ENCODE results near the gene PPARG. TPM values are rescaled to one million over a fixed set of nuclear protein-coding genes. Genes with fewer than 3 reads are reported as not detected.
"Not testable (repeated sequence)": the region's sequence is repeated elsewhere in the genome, so short reads cannot be mapped to it uniquely, and the experiment has no call there.

Gene PPARG
- polyA plus RNA-seq, 1 donor (not counting 4 experiments of a cell fraction or from before 2014, with no cell fraction given): 3.1 TPM

DNA sequence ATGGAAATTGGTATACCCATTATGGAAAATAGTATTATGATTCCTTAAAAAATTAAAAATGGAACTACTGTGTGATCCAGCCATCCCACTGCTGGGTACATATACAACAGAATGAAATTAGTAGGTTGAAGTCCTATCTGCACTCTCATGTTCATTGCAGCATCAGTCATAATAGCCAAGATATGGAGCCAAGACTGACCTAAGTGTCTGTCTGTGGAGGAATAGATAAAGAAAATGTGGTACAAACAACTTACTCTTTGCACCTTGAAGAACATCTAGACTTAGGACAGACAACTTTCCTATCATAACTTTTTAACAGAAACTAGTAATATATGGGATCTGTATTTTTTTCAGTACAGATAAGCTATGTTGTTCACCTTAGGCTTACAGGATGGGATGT lies 30.0 kb upstream of the PPARG start:
- dilution Hi-C loops (cut with MboI; ENCODE audit: extremely low pct_ligation_motif_present, low sequenced_read_pairs): no loop called here
- DNase-seq (ENCODE audit: low read depth, low spot score): no peak

DNA sequence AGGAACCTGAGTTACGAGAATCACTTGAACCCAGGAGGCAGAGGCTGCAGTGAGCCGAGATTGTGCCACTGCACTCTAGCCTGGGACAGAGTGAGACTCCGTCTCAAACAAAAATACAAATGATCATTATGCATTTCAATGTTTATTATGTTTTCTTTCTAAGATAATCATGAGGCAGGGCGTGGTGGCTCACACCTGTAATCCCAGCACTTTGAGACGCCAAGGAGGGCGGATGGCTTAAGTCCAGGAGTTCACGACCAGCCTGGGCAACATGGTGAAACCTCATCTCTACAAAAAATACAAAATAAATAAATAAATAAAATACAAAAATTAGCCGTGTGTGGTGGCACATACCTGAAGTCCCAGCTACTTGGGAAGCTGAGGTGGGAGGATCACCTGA lies 26.7 kb upstream of the PPARG start:
- H4K20me1 ChIP-seq (ENCODE audit: control insufficient read depth, extremely low read depth, insufficient read depth, low read length); H2AFZ ChIP-seq (ENCODE audit: control insufficient read depth, low read length); H3K36me3 ChIP-seq (ENCODE audit: control insufficient read depth in 2 of 2, extremely low read depth in 1 of 2, insufficient read depth in 2 of 2, low read length in 2 of 2); dilution Hi-C loops (cut with MboI; ENCODE audit: extremely low pct_ligation_motif_present, low sequenced_read_pairs); H3K27ac ChIP-seq (ENCODE audit: control insufficient read depth, insufficient read depth, low read length); H3K9ac ChIP-seq (ENCODE audit: control insufficient read depth, extremely low read depth, insufficient read depth, low read length); H3K27me3 ChIP-seq (ENCODE audit: control insufficient read depth, extremely low read depth, insufficient read depth, low read length); H3K9me3 ChIP-seq (ENCODE audit: control insufficient read depth, low read depth, low read length); DNase-seq (ENCODE audit: low read depth, low spot score); H3K4me2 ChIP-seq (ENCODE audit: control insufficient read depth, extremely low read depth, insufficient read depth, low read depth, low read length); FAIRE-seq; H3K79me2 ChIP-seq (ENCODE audit: control insufficient read depth, insufficient read depth, low read length); H3K4me1 ChIP-seq (ENCODE audit: control insufficient read depth, extremely low read depth, insufficient read depth, low read length); H3K4me3 ChIP-seq (ENCODE audit: control insufficient read depth in 2 of 3, extremely low read depth in 1 of 3, insufficient read depth in 2 of 3, low read depth in 1 of 3, low read length in 3 of 3); H3K9me1 ChIP-seq (ENCODE audit: control insufficient read depth, extremely low read depth, insufficient read depth, low read length): not testable (repeated sequence)

More for the DNA sequence above, 30.0 kb upstream of the PPARG start:
- no peak overlapping the region for H3K4me2 ChIP-seq (ENCODE audit: control insufficient read depth, extremely low read depth, insufficient read depth, low read depth, low read length)
- peaks cover 4% of the 10 kb centered on the region for H3K27me3 ChIP-seq (ENCODE audit: control insufficient read depth, extremely low read depth, insufficient read depth, low read length)
- H3K9me1 ChIP-seq (ENCODE audit: control insufficient read depth, extremely low read depth, insufficient read depth, low read length): no peaks in the 10 kb centered on the region
- no peaks in the 10 kb centered on the region for H4K20me1 ChIP-seq (ENCODE audit: control insufficient read depth, extremely low read depth, insufficient read depth, low read length)
- FAIRE-seq: no peak
- no peak overlapping the region for H3K9ac ChIP-seq (ENCODE audit: control insufficient read depth, extremely low read depth, insufficient read depth, low read length)
- H3K36me3 ChIP-seq (ENCODE audit: control insufficient read depth in 2 of 2, extremely low read depth in 1 of 2, insufficient read depth in 2 of 2, low read length in 2 of 2): no peaks in the 10 kb centered on the region
- H3K79me2 ChIP-seq (ENCODE audit: control insufficient read depth, insufficient read depth, low read length): no peaks in the 10 kb centered on the region
- no peak overlapping the region for H2AFZ ChIP-seq (ENCODE audit: control insufficient read depth, low read length)
- peaks cover 3% of the 10 kb centered on the region for H3K4me1 ChIP-seq (ENCODE audit: control insufficient read depth, extremely low read depth, insufficient read depth, low read length)
- TF ChIP-seq, protein P1, sequence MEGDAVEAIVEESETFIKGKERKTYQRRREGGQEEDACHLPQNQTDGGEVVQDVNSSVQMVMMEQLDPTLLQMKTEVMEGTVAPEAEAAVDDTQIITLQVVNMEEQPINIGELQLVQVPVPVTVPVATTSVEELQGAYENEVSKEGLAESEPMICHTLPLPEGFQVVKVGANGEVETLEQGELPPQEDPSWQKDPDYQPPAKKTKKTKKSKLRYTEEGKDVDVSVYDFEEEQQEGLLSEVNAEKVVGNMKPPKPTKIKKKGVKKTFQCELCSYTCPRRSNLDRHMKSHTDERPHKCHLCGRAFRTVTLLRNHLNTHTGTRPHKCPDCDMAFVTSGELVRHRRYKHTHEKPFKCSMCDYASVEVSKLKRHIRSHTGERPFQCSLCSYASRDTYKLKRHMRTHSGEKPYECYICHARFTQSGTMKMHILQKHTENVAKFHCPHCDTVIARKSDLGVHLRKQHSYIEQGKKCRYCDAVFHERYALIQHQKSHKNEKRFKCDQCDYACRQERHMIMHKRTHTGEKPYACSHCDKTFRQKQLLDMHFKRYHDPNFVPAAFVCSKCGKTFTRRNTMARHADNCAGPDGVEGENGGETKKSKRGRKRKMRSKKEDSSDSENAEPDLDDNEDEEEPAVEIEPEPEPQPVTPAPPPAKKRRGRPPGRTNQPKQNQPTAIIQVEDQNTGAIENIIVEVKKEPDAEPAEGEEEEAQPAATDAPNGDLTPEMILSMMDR (optimal IDR thresholded peaks at IDR 0.05 in 1 of 3, IDR thresholded peaks at IDR 0.05 in 1 of 3, conservative IDR thresholded peaks at IDR 0.05 in 1 of 3; ENCODE audit: extremely low read depth in 1 of 3, insufficient read depth in 2 of 3, low read length in 3 of 3): no peak
- TF ChIP-seq EZH2 (IDR thresholded peaks at IDR 0.05; ENCODE audit: low read length): no peak
- H3K4me3 ChIP-seq (ENCODE audit: control insufficient read depth in 2 of 3, extremely low read depth in 1 of 3, insufficient read depth in 2 of 3, low read depth in 1 of 3, low read length in 3 of 3): no peak overlapping the region
- H3K27ac ChIP-seq (ENCODE audit: control insufficient read depth, insufficient read depth, low read length): no peak overlapping the region
- no peaks in the 10 kb centered on the region for H3K9me3 ChIP-seq (ENCODE audit: control insufficient read depth, low read depth, low read length)

DNA sequence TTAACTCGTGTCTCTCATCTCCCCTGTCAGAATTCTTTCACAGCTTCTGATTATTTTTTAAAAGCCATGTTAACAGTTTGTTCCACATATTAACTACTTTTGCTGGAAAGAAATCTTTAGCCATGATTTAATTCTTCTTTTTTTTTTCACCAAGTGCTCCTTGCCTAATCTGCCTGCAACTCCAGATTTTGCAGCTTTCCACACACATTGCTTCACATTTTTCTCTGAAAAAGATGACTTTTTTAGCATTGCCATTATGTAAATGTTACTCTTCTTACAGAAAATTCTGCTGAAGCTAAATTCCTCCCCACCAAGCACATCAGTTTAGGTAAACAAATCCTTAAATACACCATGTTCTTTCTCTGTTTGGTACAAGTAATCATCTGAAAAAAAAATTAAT lies 23.4 kb upstream of the PPARG start:
- Histone ChIP-seq H3K9me1 (ENCODE audit: control insufficient read depth, extremely low read depth, insufficient read depth, low read length) (no peaks in the 10 kb centered on the region), H2AFZ (ENCODE audit: control insufficient read depth, low read length) (no peak overlapping the region), H3K36me3 (ENCODE audit: control insufficient read depth in 2 of 2, extremely low read depth in 1 of 2, insufficient read depth in 2 of 2, low read length in 2 of 2) (no peaks in the 10 kb centered on the region), H3K79me2 (ENCODE audit: control insufficient read depth, insufficient read depth, low read length) (no peaks in the 10 kb centered on the region), H3K27me3 (ENCODE audit: control insufficient read depth, extremely low read depth, insufficient read depth, low read length) (no peaks in the 10 kb centered on the region), H3K9ac (ENCODE audit: control insufficient read depth, extremely low read depth, insufficient read depth, low read length) (no peak overlapping the region), H3K27ac (ENCODE audit: control insufficient read depth, insufficient read depth, low read length) (no peak overlapping the region), H3K4me1 (ENCODE audit: control insufficient read depth, extremely low read depth, insufficient read depth, low read length) (peaks cover 3% of the 10 kb centered on the region), H3K4me2 (ENCODE audit: control insufficient read depth, extremely low read depth, insufficient read depth, low read depth, low read length) (no peak overlapping the region), H3K4me3 (ENCODE audit: control insufficient read depth in 2 of 3, extremely low read depth in 1 of 3, insufficient read depth in 2 of 3, low read depth in 1 of 3, low read length in 3 of 3) (no peak overlapping the region), H3K9me3 (ENCODE audit: control insufficient read depth, low read depth, low read length) (no peaks in the 10 kb centered on the region), H4K20me1 (ENCODE audit: control insufficient read depth, extremely low read depth, insufficient read depth, low read length) (no peaks in the 10 kb centered on the region)
- TF ChIP-seq, protein P1 (optimal IDR thresholded peaks at IDR 0.05 in 1 of 3, IDR thresholded peaks at IDR 0.05 in 1 of 3, conservative IDR thresholded peaks at IDR 0.05 in 1 of 3; ENCODE audit: extremely low read depth in 1 of 3, insufficient read depth in 2 of 3, low read length in 3 of 3): no peak
- no peak for TF ChIP-seq EZH2 (IDR thresholded peaks at IDR 0.05; ENCODE audit: low read length)
- dilution Hi-C loops (cut with MboI; ENCODE audit: extremely low pct_ligation_motif_present, low sequenced_read_pairs): no loop called here
- no peak for FAIRE-seq
- no peak for DNase-seq (ENCODE audit: low read depth, low spot score)
